GM12801 (cell line): ENCODE results near the gene PTPRO.

Experiments used
- CTCF ChIP-seq: IDR thresholded peaks from one replicate; pipeline ENCODE4 v1.5.1; 2011; ENCODE audit warnings: control low read depth; ENCODE audit not compliant: insufficient read length; ENCODE audit errors: extremely low read depth

PTPRO gene

GRCh38 chr12:15590180-15590826 is 268.0 kb downstream of the PTPRO start:
- TF ChIP-seq CTCF = no peak

- TF ChIP-seq CTCF = no peak
Measured at GRCh38 chr12:15591811-15592210, 269.5 kb downstream of the PTPRO start.

GRCh38 chr12:15592934-15593333 is 270.6 kb downstream of the PTPRO start:
- TF ChIP-seq CTCF = no peak

- no peak for TF ChIP-seq CTCF
Measured at GRCh38 chr12:15596174-15596573, 273.9 kb downstream of the PTPRO start.

GRCh38 chr12:15597125-15597830 is 275.0 kb downstream of the PTPRO start:
- no peak for TF ChIP-seq CTCF

GRCh38 chr12:15599266-15600037 is 277.1 kb downstream of the PTPRO start:
- no peak for TF ChIP-seq CTCF

- TF ChIP-seq CTCF = no peak
Measured at GRCh38 chr12:15600223-15600935, 278.1 kb downstream of the PTPRO start.
